ENCODE data around the gene POLR1A.

POLR1A gene

DNA sequence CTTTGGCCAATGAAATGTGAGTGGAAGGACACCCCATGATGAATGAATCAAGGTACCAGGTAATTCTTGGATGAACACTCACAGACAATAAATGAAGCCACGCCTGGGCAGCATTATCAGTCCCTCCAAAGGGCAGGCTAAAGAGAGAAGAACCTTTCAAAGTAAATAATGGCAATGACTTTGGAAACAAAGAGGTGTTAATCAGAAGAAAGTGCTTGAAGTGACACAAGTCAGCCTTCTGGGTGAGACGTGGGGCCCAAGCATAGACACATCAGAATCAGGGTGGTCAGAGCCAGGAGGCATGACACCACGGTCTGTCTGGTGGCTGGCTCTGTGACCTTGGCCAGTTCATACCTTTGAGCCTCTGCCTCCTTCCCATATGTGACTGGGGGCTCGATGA is 103.3 kb downstream of the POLR1A start:
- H3K27ac ChIP-seq (ENCODE audit: low read length, poor library complexity, severe bottlenecking), result no peak overlapping the region
- H2BK5ac ChIP-seq (ENCODE audit: low read depth, low read length, poor library complexity, severe bottlenecking), result no peak overlapping the region
- H3K36me3 ChIP-seq (ENCODE audit: control insufficient read depth in 1 of 2, insufficient read depth in 2 of 2, low read depth in 1 of 2, low read length in 2 of 2), result no peaks in the 10 kb centered on the region
- no peak overlapping the region for H3K14ac ChIP-seq (ENCODE audit: low read length in 2 of 2)
- H3K4me1 ChIP-seq (ENCODE audit: control insufficient read depth, insufficient read depth, low read depth, low read length), result peaks cover 19% of the 10 kb centered on the region
- H4K91ac ChIP-seq (ENCODE audit: low read length), result no peak overlapping the region
- no peak overlapping the region for H3K4me2 ChIP-seq (ENCODE audit: low read length, poor library complexity, severe bottlenecking)
- H3K23ac ChIP-seq (ENCODE audit: low read length in 2 of 2), result peak overlapping the region in 1 of 2 experiments; percentile 25
- no peaks in the 10 kb centered on the region for H3K27me3 ChIP-seq (ENCODE audit: control insufficient read depth in 1 of 2, insufficient read depth in 1 of 2, low read length in 2 of 2)
- no peak overlapping the region for H2BK120ac ChIP-seq (ENCODE audit: low read depth, low read length)
- no peak overlapping the region for H3K4ac ChIP-seq (ENCODE audit: low read depth in 1 of 2, low read length in 2 of 2)
- no peak overlapping the region for H2BK15ac ChIP-seq (ENCODE audit: low read depth, poor library complexity, severe bottlenecking)
- 79% methylated on average over 3 of the region's 4 CpGs for WGBS
- H3K9ac ChIP-seq (ENCODE audit: low read length), result no peak overlapping the region
- peaks cover 28% of the 10 kb centered on the region for H3K9me3 ChIP-seq (ENCODE audit: control insufficient read depth, low read length)
- no peak for DNase-seq
- peak overlapping the region in 1 of 2 experiments; percentile 48 for H2BK12ac ChIP-seq (ENCODE audit: low read length in 2 of 2)
- H4K8ac ChIP-seq (ENCODE audit: low read length), result no peak overlapping the region
- H3K18ac ChIP-seq (ENCODE audit: low read depth in 1 of 2, low read length in 2 of 2), result peak overlapping the region in 1 of 2 experiments; percentile 75
- H3K4me3 ChIP-seq (ENCODE audit: insufficient read depth in 1 of 2, low read depth in 1 of 2, low read length in 2 of 2), result no peak overlapping the region
- H3K79me1 ChIP-seq (replicated peaks; ENCODE audit: low read length, poor library complexity, severe bottlenecking), result no peaks in the 10 kb centered on the region
- H2AK5ac ChIP-seq (ENCODE audit: low read length, severe bottlenecking), result peak overlapping the region; percentile 10
- no peak overlapping the region for H2AFZ ChIP-seq (ENCODE audit: low read depth, low read length)

GRCh38 chr2:86001326-86001725 is 104.4 kb downstream of the POLR1A start:
- WGBS, result 100% methylated on average over 1 of the region's 1 CpG

DNA sequence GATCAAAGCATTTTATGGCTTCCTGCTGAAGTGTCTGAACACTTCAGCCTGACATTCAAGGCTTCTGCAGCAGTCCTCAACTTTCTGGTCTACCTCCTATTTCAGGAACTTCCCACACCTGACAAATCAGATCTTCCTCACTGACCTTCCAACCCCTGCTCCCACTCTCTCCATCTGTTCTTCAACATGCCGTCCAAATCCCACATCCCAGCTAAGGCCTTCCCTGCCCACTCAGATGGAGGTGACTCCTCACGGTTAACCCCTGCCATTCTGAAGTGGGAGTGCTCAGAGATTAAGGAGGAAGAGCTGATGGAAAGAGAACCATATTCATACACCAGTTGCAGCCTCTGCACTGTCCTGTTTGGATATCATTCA is 104.8 kb downstream of the POLR1A start:
- Histone ChIP-seq H3K9ac (ENCODE audit: low read length) (peak overlapping the region; percentile 0), H2AK5ac (ENCODE audit: low read length, severe bottlenecking) (peak overlapping the region; percentile 90), H3K14ac (ENCODE audit: low read length in 2 of 2) (no peak overlapping the region), H2AFZ (ENCODE audit: low read depth, low read length) (no peak overlapping the region), H3K36me3 (ENCODE audit: control insufficient read depth in 1 of 2, insufficient read depth in 2 of 2, low read depth in 1 of 2, low read length in 2 of 2) (no peaks in the 10 kb centered on the region), H2BK12ac (ENCODE audit: low read length in 2 of 2) (peak overlapping the region; percentile 45 to 75), H3K4me3 (ENCODE audit: insufficient read depth in 1 of 2, low read depth in 1 of 2, low read length in 2 of 2) (no peak overlapping the region), H3K27me3 (ENCODE audit: control insufficient read depth in 1 of 2, insufficient read depth in 1 of 2, low read length in 2 of 2) (no peaks in the 10 kb centered on the region), H4K8ac (ENCODE audit: low read length) (peak overlapping the region; percentile 21), H3K27ac (ENCODE audit: low read length, poor library complexity, severe bottlenecking) (no peak overlapping the region), H2BK5ac (ENCODE audit: low read depth, low read length, poor library complexity, severe bottlenecking) (no peak overlapping the region), H3K4me2 (ENCODE audit: low read length, poor library complexity, severe bottlenecking) (no peak overlapping the region), H3K79me1 (replicated peaks; ENCODE audit: low read length, poor library complexity, severe bottlenecking) (no peaks in the 10 kb centered on the region), H2BK15ac (ENCODE audit: low read depth, poor library complexity, severe bottlenecking) (no peak overlapping the region), H3K4me1 (ENCODE audit: control insufficient read depth, insufficient read depth, low read depth, low read length) (peaks cover 31% of the 10 kb centered on the region), H4K91ac (ENCODE audit: low read length) (no peak overlapping the region), H3K9me3 (ENCODE audit: control insufficient read depth, low read length) (peaks cover 16% of the 10 kb centered on the region), H3K18ac (ENCODE audit: low read depth in 1 of 2, low read length in 2 of 2) (peak overlapping the region; percentile 71 to 72), H3K23ac (ENCODE audit: low read length in 2 of 2) (no peak overlapping the region), H2BK120ac (ENCODE audit: low read depth, low read length) (no peak overlapping the region), H3K4ac (ENCODE audit: low read depth in 1 of 2, low read length in 2 of 2) (peak overlapping the region; percentile 30 to 38)
- DNase-seq, result no peak
- 65% methylated on average over 2 of the region's 2 CpGs for WGBS

More at GRCh38 chr2:86001326-86001725, 104.4 kb downstream of the POLR1A start:
- Histone ChIP-seq H2AK5ac (ENCODE audit: low read length, severe bottlenecking) (peak overlapping the region; percentile 90), H2AFZ (ENCODE audit: low read depth, low read length) (no peak overlapping the region), H2BK120ac (ENCODE audit: low read depth, low read length) (no peak overlapping the region), H3K9ac (ENCODE audit: low read length) (no peak overlapping the region), H3K4me3 (ENCODE audit: insufficient read depth in 1 of 2, low read depth in 1 of 2, low read length in 2 of 2) (no peak overlapping the region), H3K79me1 (replicated peaks; ENCODE audit: low read length, poor library complexity, severe bottlenecking) (no peaks in the 10 kb centered on the region), H3K4me1 (ENCODE audit: control insufficient read depth, insufficient read depth, low read depth, low read length) (peaks cover 28% of the 10 kb centered on the region), H3K36me3 (ENCODE audit: control insufficient read depth in 1 of 2, insufficient read depth in 2 of 2, low read depth in 1 of 2, low read length in 2 of 2) (no peaks in the 10 kb centered on the region), H3K27ac (ENCODE audit: low read length, poor library complexity, severe bottlenecking) (no peak overlapping the region), H4K8ac (ENCODE audit: low read length) (peak overlapping the region; percentile 21), H4K91ac (ENCODE audit: low read length) (no peak overlapping the region), H3K27me3 (ENCODE audit: control insufficient read depth in 1 of 2, insufficient read depth in 1 of 2, low read length in 2 of 2) (no peaks in the 10 kb centered on the region), H3K14ac (ENCODE audit: low read length in 2 of 2) (no peak overlapping the region), H3K4me2 (ENCODE audit: low read length, poor library complexity, severe bottlenecking) (no peak overlapping the region), H2BK12ac (ENCODE audit: low read length in 2 of 2) (peak overlapping the region in 1 of 2 experiments; percentile 8), H2BK15ac (ENCODE audit: low read depth, poor library complexity, severe bottlenecking) (no peak overlapping the region), H3K9me3 (ENCODE audit: control insufficient read depth, low read length) (peaks cover 18% of the 10 kb centered on the region), H3K18ac (ENCODE audit: low read depth in 1 of 2, low read length in 2 of 2) (peak overlapping the region in 1 of 2 experiments; percentile 71), H3K23ac (ENCODE audit: low read length in 2 of 2) (no peak overlapping the region), H3K4ac (ENCODE audit: low read depth in 1 of 2, low read length in 2 of 2) (no peak overlapping the region), H2BK5ac (ENCODE audit: low read depth, low read length, poor library complexity, severe bottlenecking) (no peak overlapping the region)
- DNase-seq, result no peak

- WGBS, result 72% methylated on average over 9 of the region's 10 CpGs
- H2AFZ ChIP-seq (ENCODE audit: low read depth, low read length), result no peak overlapping the region
- H3K9me3 ChIP-seq (ENCODE audit: control insufficient read depth, low read length), result peaks cover 10% of the 10 kb centered on the region
- peak overlapping the region; percentile 30 to 38 for H3K4ac ChIP-seq (ENCODE audit: low read depth in 1 of 2, low read length in 2 of 2)
- no peak overlapping the region for H2BK15ac ChIP-seq (ENCODE audit: low read depth, poor library complexity, severe bottlenecking)
- no peak overlapping the region for H2BK120ac ChIP-seq (ENCODE audit: low read depth, low read length)
- H2BK12ac ChIP-seq (ENCODE audit: low read length in 2 of 2), result peak overlapping the region; percentile 45 to 75
- H3K4me1 ChIP-seq (ENCODE audit: control insufficient read depth, insufficient read depth, low read depth, low read length), result peaks cover 33% of the 10 kb centered on the region
- H3K27me3 ChIP-seq (ENCODE audit: control insufficient read depth in 1 of 2, insufficient read depth in 1 of 2, low read length in 2 of 2), result no peaks in the 10 kb centered on the region
- no peak overlapping the region for H3K4me3 ChIP-seq (ENCODE audit: insufficient read depth in 1 of 2, low read depth in 1 of 2, low read length in 2 of 2)
- no peak overlapping the region for H3K4me2 ChIP-seq (ENCODE audit: low read length, poor library complexity, severe bottlenecking)
- H4K8ac ChIP-seq (ENCODE audit: low read length), result no peak overlapping the region
- H3K23ac ChIP-seq (ENCODE audit: low read length in 2 of 2), result no peak overlapping the region
- DNase-seq, result peak; percentile 35
- H3K9ac ChIP-seq (ENCODE audit: low read length), result peak overlapping the region; percentile 0
- H3K36me3 ChIP-seq (ENCODE audit: control insufficient read depth in 1 of 2, insufficient read depth in 2 of 2, low read depth in 1 of 2, low read length in 2 of 2), result no peaks in the 10 kb centered on the region
- no peak overlapping the region for H3K14ac ChIP-seq (ENCODE audit: low read length in 2 of 2)
- peak overlapping the region; percentile 90 for H2AK5ac ChIP-seq (ENCODE audit: low read length, severe bottlenecking)
- H3K18ac ChIP-seq (ENCODE audit: low read depth in 1 of 2, low read length in 2 of 2), result peak overlapping the region in 1 of 2 experiments; percentile 79
- H3K79me1 ChIP-seq (replicated peaks; ENCODE audit: low read length, poor library complexity, severe bottlenecking), result no peaks in the 10 kb centered on the region
- no peak overlapping the region for H4K91ac ChIP-seq (ENCODE audit: low read length)
- H3K27ac ChIP-seq (ENCODE audit: low read length, poor library complexity, severe bottlenecking), result peak overlapping the region; percentile 94
- no peak overlapping the region for H2BK5ac ChIP-seq (ENCODE audit: low read depth, low read length, poor library complexity, severe bottlenecking)
Measured at GRCh38 chr2:86000131-86000937, 105.4 kb downstream of the POLR1A start.
